ENCODE results near the gene FAM200B. TPM values are rescaled to one million over a fixed set of nuclear protein-coding genes. Genes with fewer than 3 reads are reported as not detected.

FAM200B gene
- total RNA-seq, 1 donor from 2014 or later, result 27.4 TPM

GRCh38 chr4:15649914-15650545 is 31.6 kb upstream of the FAM200B start:
- Mint-ChIP-seq H3K4me1 (ENCODE audit: low read depth, unreplicated experiment) (peaks cover 15% of the 10 kb centered on the region), H3K27me3 (ENCODE audit: unreplicated experiment) (peaks cover 3% of the 10 kb centered on the region), H3K9me3 (ENCODE audit: unreplicated experiment) (peaks cover 2% of the 10 kb centered on the region), H3K27ac (ENCODE audit: unreplicated experiment) (peak overlapping the region; percentile 34), H3K36me3 (ENCODE audit: unreplicated experiment) (no peaks in the 10 kb centered on the region), H3K4me3 (ENCODE audit: unreplicated experiment) (no peak overlapping the region)
- peak; percentile 61 for TF ChIP-seq CTCF (IDR thresholded peaks at IDR 0.05; ENCODE audit: partially characterized antibody, unreplicated experiment)
- DNase-seq, result peak; percentile 19

GRCh38 chr4:15651676-15652075 is 30.0 kb upstream of the FAM200B start:
- peaks cover 11% of the 10 kb centered on the region for H3K27me3 Mint-ChIP-seq (ENCODE audit: unreplicated experiment)
- H3K27ac Mint-ChIP-seq (ENCODE audit: unreplicated experiment), result no peak overlapping the region
- TF ChIP-seq CTCF (IDR thresholded peaks at IDR 0.05; ENCODE audit: partially characterized antibody, unreplicated experiment), result no peak
- peaks cover 6% of the 10 kb centered on the region for H3K9me3 Mint-ChIP-seq (ENCODE audit: unreplicated experiment)
- H3K36me3 Mint-ChIP-seq (ENCODE audit: unreplicated experiment), result no peaks in the 10 kb centered on the region
- peak overlapping the region; percentile 64 for H3K4me3 Mint-ChIP-seq (ENCODE audit: unreplicated experiment)
- H3K4me1 Mint-ChIP-seq (ENCODE audit: low read depth, unreplicated experiment), result peaks cover 20% of the 10 kb centered on the region
- no peak for DNase-seq

- H3K4me3 Mint-ChIP-seq (ENCODE audit: unreplicated experiment), result peak overlapping the region; percentile 64
- no peak for TF ChIP-seq CTCF (IDR thresholded peaks at IDR 0.05; ENCODE audit: partially characterized antibody, unreplicated experiment)
- H3K9me3 Mint-ChIP-seq (ENCODE audit: unreplicated experiment), result peaks cover 6% of the 10 kb centered on the region
- no peak overlapping the region for H3K27ac Mint-ChIP-seq (ENCODE audit: unreplicated experiment)
- no peak for DNase-seq
- H3K27me3 Mint-ChIP-seq (ENCODE audit: unreplicated experiment), result peaks cover 11% of the 10 kb centered on the region
- H3K4me1 Mint-ChIP-seq (ENCODE audit: low read depth, unreplicated experiment), result peaks cover 20% of the 10 kb centered on the region
- H3K36me3 Mint-ChIP-seq (ENCODE audit: unreplicated experiment), result no peaks in the 10 kb centered on the region
These were observed 29.4 kb upstream of the FAM200B start for GRCh38 chr4:15652191-15652590.

- Mint-ChIP-seq H3K4me1 (ENCODE audit: low read depth, unreplicated experiment) (peaks cover 20% of the 10 kb centered on the region), H3K36me3 (ENCODE audit: unreplicated experiment) (no peaks in the 10 kb centered on the region), H3K9me3 (ENCODE audit: unreplicated experiment) (peaks cover 6% of the 10 kb centered on the region), H3K27ac (ENCODE audit: unreplicated experiment) (no peak overlapping the region), H3K4me3 (ENCODE audit: unreplicated experiment) (peak overlapping the region; percentile 94), H3K27me3 (ENCODE audit: unreplicated experiment) (peaks cover 11% of the 10 kb centered on the region)
- no peak for DNase-seq
- no peak for TF ChIP-seq CTCF (IDR thresholded peaks at IDR 0.05; ENCODE audit: partially characterized antibody, unreplicated experiment)
These were observed 28.8 kb upstream of the FAM200B start for GRCh38 chr4:15652841-15653240.

DNA sequence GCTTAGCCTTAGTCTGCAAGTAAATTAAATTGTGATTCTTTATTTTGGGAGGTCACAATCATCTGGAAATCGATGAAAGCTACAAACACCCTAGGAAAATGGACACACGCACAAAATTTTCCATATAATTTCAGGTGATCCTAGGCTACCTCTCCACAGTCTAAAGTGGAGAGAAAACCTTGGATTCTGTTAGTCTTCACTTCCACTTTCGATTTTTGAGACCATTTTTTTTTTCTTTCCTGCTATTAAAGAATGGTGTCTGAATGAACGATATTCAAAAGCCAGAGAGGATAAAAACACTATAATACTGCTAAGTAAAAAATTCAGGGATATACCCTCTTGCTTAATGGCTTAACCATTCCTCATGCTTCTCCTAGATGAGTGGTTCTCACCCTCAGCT is 28.2 kb upstream of the FAM200B start:
- no peak for TF ChIP-seq CTCF (IDR thresholded peaks at IDR 0.05; ENCODE audit: partially characterized antibody, unreplicated experiment)
- no peak for DNase-seq
- H3K9me3 Mint-ChIP-seq (ENCODE audit: unreplicated experiment), result peaks cover 6% of the 10 kb centered on the region
- no peaks in the 10 kb centered on the region for H3K36me3 Mint-ChIP-seq (ENCODE audit: unreplicated experiment)
- peak overlapping the region; percentile 93 for H3K27ac Mint-ChIP-seq (ENCODE audit: unreplicated experiment)
- H3K27me3 Mint-ChIP-seq (ENCODE audit: unreplicated experiment), result peaks cover 11% of the 10 kb centered on the region
- peaks cover 20% of the 10 kb centered on the region for H3K4me1 Mint-ChIP-seq (ENCODE audit: low read depth, unreplicated experiment)
- peak overlapping the region; percentile 94 for H3K4me3 Mint-ChIP-seq (ENCODE audit: unreplicated experiment)
